Measurements from ENCODE around the gene RHNO1.

The RHNO1 gene, protein sequence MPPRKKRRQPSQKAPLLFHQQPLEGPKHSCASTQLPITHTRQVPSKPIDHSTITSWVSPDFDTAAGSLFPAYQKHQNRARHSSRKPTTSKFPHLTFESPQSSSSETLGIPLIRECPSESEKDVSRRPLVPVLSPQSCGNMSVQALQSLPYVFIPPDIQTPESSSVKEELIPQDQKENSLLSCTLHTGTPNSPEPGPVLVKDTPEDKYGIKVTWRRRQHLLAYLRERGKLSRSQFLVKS

DNA sequence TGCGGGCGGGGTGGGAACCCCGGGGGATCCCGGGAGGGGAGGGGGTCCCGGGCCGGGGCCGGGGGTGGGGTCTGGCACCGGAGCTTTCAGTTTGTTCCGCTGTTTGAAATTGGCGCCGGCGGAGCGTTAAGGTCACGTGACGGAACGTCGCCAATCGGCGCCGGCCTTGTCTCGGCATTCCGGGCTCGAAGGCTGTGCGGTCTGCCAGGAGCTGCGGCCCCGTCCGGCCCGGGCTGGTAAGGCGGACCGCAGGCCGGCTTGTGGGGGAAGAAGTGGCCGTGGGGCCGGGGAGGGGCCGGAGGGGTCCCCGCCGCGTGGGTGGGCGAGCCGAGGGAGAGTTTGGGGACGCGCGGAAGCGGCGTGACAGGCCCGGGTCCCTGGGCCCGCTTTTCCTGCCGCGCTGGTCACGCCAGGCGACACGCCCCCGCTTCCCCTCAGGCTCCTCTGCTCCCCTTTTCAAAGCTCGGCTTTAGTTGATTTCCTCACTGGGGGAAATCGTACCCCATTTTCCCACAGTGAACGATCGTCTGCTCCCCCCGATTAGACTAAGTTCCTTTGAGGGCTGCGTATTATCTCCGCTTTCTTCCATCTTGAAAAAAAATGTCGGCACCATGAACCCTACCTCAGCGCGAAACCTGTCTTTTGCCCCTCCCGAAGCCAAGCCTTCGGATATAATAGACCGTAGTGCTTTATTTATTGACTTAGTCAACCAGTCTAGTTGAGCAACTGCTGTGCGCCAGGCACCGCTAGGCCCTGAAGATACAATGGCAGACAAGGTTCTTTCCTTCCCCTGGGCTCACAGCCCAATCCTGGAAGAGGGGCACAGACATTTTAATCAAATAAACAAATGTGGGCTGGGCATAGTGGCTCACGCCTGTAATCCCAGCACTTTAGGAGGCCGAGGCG is at the start of gene RHNO1, which contains the start of gene FOXM1:
RHNO1 (plus strand) TSS at position 177 of the 906 bp plus-strand sequence. CDS start 8,144 bp downstream, outside the sequence.
FOXM1 (minus strand) TSS at position 128 of the 906 bp plus-strand sequence. CDS start 2,696 bp downstream, outside the sequence.
- DNase-seq = peak; percentile 79

- DNase-seq = no peak
Measured at GRCh38 chr12:2829275-2829674, 47.7 kb upstream of the RHNO1 start.

- no peak for DNase-seq
Measured at GRCh38 chr12:2832550-2833127, 44.4 kb upstream of the RHNO1 start.

DNA sequence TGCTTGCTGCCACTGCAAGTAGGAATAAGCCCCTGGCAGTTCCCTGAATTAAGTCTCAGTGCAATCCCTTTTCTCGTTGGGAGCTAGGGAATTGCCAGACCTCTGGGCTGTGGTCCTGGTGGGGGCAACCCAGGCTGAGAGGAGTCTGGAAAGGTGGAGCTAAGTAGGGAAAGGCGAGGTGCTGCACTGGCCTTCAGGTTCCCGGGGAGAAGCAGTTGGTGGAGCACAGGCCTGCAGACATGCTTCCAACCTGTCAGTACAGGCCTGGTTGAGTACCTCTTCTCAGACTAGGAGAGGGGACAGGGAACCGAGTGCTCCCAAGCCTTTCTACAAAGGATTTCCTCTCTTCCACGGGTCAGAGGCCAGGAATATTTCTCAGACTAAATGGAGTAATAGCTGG is 43.7 kb upstream of the RHNO1 start:
- DNase-seq = no peak

DNA sequence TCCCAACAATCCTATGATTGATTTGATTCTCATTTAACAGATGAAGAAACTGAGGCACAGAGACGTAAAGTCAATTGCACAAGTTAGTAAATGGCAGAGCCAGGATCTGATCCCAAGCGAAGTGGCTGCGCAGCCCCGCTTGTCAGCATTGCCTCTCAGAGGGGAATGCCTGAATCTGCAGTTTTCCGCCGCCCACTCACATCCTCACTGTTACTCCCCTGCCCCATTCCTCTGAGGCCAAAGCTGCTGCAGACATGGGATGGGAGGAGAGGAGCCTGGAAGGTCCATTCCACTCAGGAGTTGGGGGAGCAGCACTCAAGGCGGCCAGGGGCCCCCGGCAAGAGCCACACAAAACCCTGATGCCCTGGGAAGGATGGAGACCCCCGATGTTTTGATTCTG is 43.2 kb upstream of the RHNO1 start:
- DNase-seq = no peak

DNA sequence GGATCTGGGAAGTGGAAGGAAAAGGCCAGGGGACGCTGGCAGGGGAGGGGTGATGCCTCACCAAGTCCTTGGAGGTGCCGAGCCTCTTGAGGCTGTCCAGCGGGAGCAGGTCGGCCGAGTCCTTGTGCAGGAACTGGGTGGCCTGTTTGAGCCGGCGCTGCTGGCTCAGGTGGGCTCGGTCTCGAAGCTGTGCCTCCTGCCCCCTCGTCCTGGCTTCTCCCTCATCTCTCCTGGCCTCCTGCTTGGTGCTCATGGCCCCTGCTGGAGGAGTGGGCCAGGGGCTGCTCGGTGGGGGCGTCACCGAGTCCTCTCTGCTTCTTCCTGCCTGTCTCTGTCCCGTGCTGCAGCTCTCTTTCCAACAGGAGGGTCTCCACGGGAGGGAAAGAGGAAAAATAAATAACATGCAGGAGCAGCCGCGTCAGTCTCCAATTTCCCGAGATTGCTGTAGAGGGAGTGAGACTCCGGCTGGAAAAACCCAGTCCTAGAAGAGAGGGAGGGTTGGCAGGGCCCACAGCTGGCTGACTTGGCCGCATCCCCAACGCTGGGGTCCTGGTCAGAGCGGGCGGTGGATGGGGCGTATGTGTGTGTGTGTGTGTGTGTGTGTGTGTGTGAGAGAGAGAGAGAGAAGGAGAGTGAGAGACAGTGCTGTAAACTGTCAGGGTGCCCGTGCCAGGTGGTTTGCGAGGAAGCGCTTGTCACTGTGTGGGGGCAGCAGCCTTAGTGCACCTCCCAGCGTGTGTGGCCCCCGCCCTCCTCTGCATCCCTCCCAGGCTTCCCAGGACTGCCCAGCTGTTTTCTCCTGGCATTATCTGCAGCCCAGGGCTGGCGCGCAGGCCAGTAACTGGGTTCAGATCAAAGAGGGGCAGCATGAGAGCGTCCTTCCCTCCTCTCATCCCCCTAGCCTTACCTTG is 42.2 kb upstream of the RHNO1 start, which contains the start of gene NRIP2:
NRIP2 (minus strand) TSS at position 455 of the 911 bp plus-strand sequence; CDS start at position 403, 52 bp downstream.
- no peak for DNase-seq

GRCh38 chr12:2835691-2836403 is 41.2 kb upstream of the RHNO1 start:
- no peak for DNase-seq

DNA sequence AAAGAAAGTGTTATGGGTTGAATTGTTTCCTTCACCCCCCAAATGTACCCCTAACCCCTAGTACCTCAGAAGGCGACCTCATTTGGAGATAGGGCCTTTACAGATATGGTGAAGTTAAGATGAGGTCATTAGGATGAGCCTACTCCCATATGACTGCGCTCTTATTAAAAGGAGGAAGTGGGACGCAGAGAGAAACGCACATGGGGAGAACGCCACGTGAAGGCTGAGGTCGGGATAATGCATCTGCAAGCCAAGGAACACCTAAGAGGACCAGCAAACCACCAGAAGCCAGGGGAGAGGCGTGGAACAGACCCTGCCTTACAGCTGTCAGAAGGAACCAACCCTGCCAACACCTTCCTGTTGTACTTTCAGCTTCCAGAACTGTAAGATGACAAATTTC is 40.4 kb upstream of the RHNO1 start:
- DNase-seq = no peak

GRCh38 chr12:2841056-2841650 is 35.9 kb upstream of the RHNO1 start:
- DNase-seq = no peak

DNA sequence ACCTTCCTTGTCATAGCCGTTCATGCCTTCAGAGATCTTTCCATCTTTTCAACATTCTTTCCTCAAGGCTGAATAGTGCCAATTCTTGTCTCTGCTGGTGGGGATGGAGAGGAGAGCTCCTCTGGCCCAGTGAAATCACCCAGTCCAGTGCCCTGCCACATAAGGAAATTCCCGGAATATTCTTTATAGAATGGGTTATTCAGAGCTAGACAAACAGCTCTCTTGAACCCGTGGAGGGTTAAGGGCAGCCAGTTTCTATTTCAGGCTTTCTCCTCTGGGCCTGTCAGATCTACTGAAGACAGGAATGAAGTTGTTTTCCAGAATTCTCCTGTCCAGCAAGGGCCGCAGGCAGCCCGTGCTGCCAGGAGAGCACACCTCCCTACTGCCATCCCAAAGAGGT is 34.1 kb upstream of the RHNO1 start:
- no peak for DNase-seq

GRCh38 chr12:2844786-2845185 is 32.2 kb upstream of the RHNO1 start:
- DNase-seq = no peak

GRCh38 chr12:2845280-2845679 is 31.7 kb upstream of the RHNO1 start:
- DNase-seq = no peak

DNA sequence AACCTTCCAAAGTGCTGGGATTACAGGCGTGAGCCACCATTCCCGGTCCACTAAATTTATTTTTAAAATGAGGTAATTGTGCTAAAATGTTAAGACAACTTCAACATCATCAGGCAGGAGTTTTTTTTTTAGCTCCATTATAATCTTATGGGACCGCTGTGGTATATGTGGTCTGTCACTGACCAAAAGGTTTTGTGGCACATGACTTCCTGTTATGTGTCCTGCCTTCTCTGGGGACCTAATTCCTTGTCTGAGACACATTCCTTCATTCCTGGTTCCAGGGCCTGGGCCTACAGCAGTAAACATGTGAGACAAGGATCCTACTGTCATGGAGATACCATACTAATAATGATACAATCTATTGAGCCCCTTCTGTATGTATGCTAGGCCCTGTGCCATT is 25.1 kb upstream of the RHNO1 start:
- DNase-seq = no peak

DNA sequence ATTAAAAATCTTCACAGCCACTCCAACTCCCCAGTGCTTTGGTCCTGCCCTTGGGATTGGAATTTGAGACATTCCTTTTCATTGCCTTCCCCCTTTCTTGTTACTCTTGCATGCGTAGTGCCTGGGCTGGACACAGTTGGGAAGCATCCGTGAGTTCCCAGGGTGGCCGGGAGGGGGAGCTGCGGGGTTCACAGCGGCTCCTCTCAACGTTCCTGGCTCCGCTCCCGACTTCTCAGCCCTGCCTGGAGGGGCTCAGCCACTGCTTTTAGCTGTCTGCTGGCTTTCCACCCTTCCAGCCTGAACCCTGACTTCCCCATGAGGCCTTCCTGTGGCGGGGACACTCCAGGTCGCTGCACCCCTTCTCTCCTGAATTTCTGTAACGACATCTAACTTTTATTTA is 23.4 kb upstream of the RHNO1 start:
- no peak for DNase-seq

DNA sequence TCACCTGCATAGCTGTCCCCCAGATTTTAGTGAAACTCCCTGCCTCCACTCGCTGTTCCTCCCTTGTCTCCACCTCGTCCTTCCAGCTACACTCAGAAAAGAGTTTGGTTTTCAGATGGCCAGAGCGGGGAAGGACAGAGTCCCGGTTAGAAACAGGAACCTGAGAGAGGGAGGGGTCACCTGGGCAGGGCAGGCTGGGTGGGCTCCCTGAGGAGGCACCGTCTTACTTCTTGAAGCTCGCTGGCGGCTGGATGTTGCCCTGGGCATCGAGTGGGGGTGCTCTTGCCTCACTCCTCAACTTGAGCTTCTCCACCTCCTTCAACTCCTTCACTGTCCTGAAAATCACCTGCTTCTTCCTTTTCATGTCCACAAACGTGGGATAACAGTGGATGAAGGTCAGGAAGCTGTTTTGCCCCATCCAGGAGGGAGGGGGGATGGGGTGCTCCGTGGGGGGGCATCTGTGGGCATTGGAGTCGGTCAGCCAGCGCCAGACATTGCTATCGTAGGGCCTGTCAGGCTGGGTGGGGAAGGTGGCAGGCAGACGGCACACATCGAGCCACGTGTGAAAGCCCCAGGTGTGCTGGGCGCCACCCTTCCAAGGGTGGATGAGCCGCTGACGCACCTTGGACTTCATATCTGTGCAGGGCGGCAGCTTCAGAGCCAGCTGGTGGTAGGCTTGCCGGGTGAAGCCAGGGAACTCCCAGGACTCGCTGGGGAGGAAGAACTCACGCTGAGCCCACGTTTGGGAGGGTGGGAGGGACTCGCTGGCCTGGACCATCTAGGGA is 22.2 kb upstream of the RHNO1 start:
- DNase-seq = no peak

- DNase-seq = no peak
Measured at GRCh38 chr12:2855546-2855945, 21.5 kb upstream of the RHNO1 start.

- DNase-seq = no peak
Measured at GRCh38 chr12:2856051-2856450, 21.0 kb upstream of the RHNO1 start.

DNA sequence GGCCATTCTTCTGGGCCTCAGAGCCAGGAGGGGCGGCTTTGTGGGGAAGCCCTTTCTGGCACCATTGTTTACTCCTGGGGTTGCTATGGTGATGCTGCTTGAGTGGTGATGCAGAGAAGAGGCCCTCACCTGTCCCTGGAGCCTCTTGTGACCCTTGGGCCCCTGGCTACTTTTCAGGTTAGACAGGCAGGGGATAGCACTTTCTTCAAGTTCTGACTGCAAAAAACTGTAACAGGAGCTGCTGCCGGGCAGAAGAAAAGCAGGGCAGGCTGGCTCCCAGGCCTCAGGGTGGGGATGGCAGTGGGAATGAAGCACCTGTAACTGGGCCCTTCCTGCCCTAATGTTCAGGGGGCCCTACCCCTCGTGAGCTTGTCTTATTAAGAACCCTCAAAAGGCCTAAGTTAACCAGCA is 20.0 kb upstream of the RHNO1 start, which contains the start of gene TEX52:
TEX52 (minus strand) TSS at position 19 of the 411 bp plus-strand sequence; CDS start at position 6, 13 bp downstream.
- no peak for DNase-seq

DNA sequence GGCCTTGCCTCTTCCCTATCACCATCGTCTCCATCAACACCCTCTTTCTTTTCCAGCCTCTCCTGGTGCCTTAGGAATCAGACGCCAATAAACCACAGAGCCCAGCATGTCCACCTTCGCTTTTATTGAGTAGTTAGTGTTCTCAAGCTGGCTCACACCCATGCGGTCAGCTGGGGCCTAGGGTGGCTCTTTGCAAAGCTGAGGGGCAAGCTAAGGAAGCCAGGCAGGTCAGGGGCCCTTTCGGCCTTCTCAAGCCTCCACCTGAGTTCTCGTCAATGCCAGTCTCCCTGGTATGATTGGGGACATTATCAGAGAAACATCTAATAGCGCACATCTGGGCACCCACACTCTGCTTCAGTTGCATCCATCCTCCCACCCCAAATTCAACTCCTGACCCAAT is 19.4 kb upstream of the RHNO1 start:
- no peak for DNase-seq

DNA sequence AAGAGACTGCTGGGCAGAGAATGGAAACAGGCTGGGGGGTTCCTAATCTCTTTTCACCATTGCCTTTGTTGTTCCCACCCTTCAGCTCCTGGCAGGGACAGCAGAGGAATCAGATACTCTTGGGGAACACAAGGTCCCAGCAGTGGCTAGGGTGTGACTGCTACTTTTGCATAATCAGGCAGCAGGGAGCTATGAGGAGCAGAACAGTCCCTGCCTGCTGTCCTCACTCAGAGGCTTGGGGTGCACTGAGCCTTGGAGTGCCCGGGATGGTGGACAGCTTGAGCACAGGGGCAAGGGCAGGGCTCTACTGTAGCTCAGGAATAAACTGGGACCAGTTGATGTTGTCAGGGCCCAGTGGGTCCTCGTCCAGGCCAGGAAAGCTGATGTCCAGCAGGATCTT is 18.7 kb upstream of the RHNO1 start:
- no peak for DNase-seq

Measured in GDM1 (cell line).